Measurements from ENCODE around the gene GPX8.

Gene GPX8, protein sequence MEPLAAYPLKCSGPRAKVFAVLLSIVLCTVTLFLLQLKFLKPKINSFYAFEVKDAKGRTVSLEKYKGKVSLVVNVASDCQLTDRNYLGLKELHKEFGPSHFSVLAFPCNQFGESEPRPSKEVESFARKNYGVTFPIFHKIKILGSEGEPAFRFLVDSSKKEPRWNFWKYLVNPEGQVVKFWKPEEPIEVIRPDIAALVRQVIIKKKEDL

DNA sequence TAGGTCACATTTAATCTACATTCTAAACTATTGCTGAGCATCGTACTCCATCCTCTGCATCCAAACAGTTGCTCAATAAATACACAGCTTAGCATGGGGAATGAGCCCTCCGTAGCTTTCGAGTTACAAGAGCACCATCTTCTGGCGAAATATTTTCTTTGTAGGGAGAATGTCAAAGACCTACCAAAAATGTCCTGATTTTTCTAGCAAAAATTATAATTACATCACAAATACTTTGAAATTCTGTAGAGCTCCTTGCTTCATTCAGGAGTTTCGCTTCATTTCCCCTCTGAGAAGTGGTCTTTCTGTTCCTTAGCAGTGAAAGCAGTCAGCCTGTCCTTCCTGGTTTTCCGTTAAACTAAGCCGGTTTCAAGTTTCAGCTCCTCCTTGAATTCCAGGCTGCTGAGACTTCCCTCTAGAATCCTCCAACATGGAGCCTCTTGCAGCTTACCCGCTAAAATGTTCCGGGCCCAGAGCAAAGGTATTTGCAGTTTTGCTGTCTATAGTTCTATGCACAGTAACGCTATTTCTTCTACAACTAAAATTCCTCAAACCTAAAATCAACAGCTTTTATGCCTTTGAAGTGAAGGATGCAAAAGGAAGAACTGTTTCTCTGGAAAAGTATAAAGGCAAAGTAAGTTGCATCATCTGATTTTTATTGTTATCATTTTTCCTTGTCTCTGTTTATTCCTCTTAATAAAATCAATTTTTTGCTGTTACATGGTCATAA, at the start of gene GPX8:
Gene GPX8 (plus strand): TSS at position 409 of the 730 bp plus-strand sequence. CDS start 22 bp downstream, at position 431.
- in situ Hi-C loops (cut with HindIII; ENCODE audit: low sequenced_read_pairs) = no loop called here

DNA sequence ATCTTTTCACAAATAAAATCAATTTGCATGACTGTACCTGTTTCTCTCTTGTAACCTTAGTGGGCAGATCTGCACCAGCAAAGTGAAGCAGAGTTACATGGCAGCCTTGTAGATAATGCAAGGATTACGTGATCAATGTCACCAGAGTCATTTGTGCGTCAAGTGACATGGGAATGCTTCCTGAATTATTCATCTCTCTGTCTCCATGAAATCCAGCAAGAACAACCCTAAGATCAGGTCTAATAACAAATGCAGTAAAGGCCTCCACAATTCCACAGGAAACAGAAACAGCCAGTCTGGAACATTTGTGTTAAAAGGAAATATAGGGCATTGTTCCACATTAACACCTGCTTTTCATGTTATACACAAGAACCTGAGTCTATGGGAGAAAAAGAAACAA, 49.8 kb upstream of the GPX8 start:
- in situ Hi-C loops (cut with HindIII; ENCODE audit: low sequenced_read_pairs) = no loop called here

- in situ Hi-C loops (cut with HindIII; ENCODE audit: low sequenced_read_pairs) = no loop called here
Measured at GRCh38 chr5:55113327-55113726, 46.6 kb upstream of the GPX8 start.

GRCh38 chr5:55114061-55114460, 45.9 kb upstream of the GPX8 start:
- in situ Hi-C loops (cut with HindIII; ENCODE audit: low sequenced_read_pairs) = no loop called here

- in situ Hi-C loops (cut with HindIII; ENCODE audit: low sequenced_read_pairs) = no loop called here
Measured at GRCh38 chr5:55123365-55123764, 36.6 kb upstream of the GPX8 start.

DNA sequence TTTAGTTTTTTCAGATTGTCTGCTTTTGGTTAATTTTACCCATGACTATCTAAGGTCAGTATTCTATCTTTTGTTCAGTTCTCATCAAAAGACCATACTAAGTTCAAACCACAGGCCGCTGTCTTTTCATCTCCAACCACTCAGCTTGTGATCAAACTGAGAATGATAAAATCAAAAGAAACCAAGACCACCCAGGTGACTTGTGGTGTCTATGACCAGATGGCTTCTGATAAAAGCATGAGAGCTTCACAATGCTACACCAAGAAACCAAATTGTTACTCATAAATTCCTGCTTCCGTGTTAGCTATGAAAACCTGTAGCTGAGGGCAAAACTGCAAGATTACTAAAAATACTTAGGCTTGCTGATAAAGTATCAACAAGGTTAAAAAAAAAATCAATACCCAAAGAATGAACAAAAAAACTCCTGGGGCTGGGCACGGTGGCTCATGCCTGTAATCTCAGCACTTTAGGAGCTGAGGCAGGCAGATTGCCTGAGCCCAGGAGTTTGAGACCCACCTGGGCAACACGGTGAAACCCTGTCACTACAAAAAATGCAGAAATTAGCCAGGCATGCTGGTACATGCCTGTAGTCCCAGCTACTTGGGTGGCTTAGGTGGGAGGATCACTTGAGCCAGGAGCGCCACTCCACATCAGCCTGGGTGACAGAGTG, 25.8 kb upstream of the GPX8 start:
- in situ Hi-C loops (cut with HindIII; ENCODE audit: low sequenced_read_pairs) = no loop called here

GRCh38 chr5:55136521-55136920, 23.4 kb upstream of the GPX8 start:
- in situ Hi-C loops (cut with HindIII; ENCODE audit: low sequenced_read_pairs) = no loop called here

DNA sequence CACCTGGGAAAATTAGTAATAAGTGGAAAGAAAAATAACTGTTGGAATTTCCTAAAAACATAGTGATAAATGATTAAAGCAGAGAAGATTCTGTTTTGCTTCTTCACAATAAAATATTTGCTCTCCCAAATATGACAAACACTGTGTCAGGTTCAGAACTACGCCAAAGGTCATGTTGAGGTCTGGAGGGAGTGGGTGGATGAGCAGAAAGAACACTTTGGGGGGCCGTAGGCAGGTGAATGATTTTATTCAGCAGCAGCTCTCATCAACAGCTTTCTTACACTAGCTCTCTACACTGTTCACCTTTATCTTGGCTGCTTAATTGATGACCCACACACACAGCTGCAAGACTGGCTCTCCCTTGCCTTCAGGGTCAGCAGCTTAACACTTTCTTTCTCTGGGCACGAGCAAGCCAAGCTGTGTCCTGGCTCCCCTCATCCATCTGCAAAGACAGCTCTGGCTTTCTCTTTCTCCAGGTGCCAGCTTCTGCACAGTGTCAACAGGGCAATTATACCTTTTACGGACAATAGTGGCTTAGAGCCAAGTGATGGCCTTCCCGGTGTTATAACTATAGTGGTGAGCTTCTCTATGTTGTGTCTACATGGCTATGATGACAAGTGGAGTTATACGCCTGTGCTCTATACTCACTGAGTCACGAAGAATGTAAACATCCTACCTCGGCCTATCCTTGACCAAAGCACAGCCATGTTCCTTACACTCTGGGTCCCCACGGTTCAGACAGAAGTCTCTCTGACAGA, 18.9 kb upstream of the GPX8 start:
- in situ Hi-C loops (cut with HindIII; ENCODE audit: low sequenced_read_pairs) = no loop called here

- in situ Hi-C loops (cut with HindIII; ENCODE audit: low sequenced_read_pairs) = no loop called here
Measured at GRCh38 chr5:55141945-55142690, 17.9 kb upstream of the GPX8 start.

DNA sequence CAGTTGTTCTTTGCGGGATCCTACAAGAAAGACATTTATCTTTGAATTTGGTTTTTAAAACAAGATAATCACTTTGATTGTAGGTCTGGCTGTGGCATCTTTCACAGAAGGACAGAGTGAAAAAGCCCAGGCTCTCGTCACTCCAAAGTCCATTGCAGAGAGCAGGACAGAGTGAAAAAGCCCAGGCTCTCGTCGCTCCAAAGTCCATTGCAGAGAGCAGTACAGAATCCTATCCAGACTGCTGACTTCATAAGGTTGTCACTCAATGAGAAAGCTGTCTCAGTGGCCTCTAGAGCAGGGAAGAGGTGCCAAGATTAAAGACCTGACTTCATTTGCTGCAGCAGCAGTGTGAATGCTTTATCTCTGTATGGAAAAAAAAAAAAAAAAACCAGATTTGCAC, 16.3 kb upstream of the GPX8 start:
- in situ Hi-C loops (cut with HindIII; ENCODE audit: low sequenced_read_pairs) = no loop called here

- in situ Hi-C loops (cut with HindIII; ENCODE audit: low sequenced_read_pairs) = no loop called here
Measured at GRCh38 chr5:55146080-55146479, 13.9 kb upstream of the GPX8 start.

- in situ Hi-C loops (cut with HindIII; ENCODE audit: low sequenced_read_pairs) = no loop called here
Measured at GRCh38 chr5:55146543-55147151, 13.3 kb upstream of the GPX8 start.

GRCh38 chr5:55149308-55149795, 10.6 kb upstream of the GPX8 start:
- in situ Hi-C loops (cut with HindIII; ENCODE audit: low sequenced_read_pairs) = no loop called here

GRCh38 chr5:55151923-55152842, 7.8 kb upstream of the GPX8 start:
- in situ Hi-C loops (cut with HindIII; ENCODE audit: low sequenced_read_pairs) = no loop called here

GRCh38 chr5:55154873-55155272, 5.1 kb upstream of the GPX8 start:
- in situ Hi-C loops (cut with HindIII; ENCODE audit: low sequenced_read_pairs) = no loop called here

DNA sequence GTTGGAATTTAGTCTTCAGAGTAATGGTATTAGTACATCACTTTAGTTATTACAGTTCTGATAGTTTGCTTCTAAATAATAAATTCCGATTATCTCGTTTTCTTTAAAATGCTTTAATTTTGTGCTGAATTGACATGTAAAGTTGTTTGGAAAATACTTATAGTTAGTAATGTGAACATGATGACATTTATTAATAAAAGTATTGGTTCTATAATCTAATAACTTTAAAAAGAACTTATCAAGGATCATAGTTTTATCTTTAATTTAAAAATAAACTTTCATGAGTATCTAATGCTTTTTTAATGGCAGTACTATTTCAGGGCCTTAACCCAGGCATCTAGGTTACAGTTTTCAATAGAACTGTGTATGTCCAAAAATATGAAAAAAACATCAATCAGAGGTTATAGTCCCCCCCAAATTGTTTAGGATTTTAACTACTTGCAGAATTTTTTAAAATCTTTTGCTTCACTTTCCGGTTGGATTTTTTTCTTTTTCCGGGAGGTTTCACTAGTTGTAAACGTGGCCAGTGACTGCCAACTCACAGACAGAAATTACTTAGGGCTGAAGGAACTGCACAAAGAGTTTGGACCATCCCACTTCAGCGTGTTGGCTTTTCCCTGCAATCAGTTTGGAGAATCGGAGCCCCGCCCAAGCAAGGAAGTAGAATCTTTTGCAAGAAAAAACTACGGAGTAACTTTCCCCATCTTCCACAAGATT, 680 bp downstream of the GPX8 start:
- in situ Hi-C loops (cut with HindIII; ENCODE audit: low sequenced_read_pairs) = no loop called here

- in situ Hi-C loops (cut with HindIII; ENCODE audit: low sequenced_read_pairs) = no loop called here
Measured at GRCh38 chr5:55162666-55163065, 2.7 kb downstream of the GPX8 start.

DNA sequence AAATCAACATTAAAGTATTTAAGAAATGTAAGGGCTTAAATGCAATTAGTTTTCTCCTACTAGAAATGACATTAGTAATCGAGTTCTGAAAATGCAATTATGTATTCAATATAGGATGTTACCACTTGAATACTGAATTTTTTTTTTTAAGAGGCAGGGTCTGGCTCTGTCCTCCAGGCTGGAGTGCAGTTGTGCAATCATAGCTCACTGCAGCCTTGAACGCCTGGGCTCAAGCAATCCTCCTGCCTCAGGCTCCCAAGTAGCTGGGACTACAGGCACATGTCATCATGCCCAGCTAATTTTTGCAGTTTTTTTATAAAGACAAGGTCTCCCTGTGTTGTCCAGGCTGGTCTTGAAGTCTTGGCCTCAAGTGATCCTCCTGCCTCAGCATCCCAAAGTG, 11.5 kb downstream of the GPX8 start:
- in situ Hi-C loops (cut with HindIII; ENCODE audit: low sequenced_read_pairs) = no loop called here
